Measurements from ENCODE around the gene ERCC6L2.

- TF ChIP-seq CTCF (conservative IDR thresholded peaks at IDR 0.05; ENCODE audit: low read depth in 2 of 2) (no peak), EZH2 (IDR thresholded peaks at IDR 0.05; ENCODE audit: low read depth, unreplicated experiment) (no peak), POLR2AphosphoS5 (IDR thresholded peaks at IDR 0.05; ENCODE audit: low read depth) (no peak)
These were observed 41.8 kb upstream of the ERCC6L2 start for GRCh38 chr9:95833546-95834178.
